ENCODE measurements around the gene VDAC2.

DNA sequence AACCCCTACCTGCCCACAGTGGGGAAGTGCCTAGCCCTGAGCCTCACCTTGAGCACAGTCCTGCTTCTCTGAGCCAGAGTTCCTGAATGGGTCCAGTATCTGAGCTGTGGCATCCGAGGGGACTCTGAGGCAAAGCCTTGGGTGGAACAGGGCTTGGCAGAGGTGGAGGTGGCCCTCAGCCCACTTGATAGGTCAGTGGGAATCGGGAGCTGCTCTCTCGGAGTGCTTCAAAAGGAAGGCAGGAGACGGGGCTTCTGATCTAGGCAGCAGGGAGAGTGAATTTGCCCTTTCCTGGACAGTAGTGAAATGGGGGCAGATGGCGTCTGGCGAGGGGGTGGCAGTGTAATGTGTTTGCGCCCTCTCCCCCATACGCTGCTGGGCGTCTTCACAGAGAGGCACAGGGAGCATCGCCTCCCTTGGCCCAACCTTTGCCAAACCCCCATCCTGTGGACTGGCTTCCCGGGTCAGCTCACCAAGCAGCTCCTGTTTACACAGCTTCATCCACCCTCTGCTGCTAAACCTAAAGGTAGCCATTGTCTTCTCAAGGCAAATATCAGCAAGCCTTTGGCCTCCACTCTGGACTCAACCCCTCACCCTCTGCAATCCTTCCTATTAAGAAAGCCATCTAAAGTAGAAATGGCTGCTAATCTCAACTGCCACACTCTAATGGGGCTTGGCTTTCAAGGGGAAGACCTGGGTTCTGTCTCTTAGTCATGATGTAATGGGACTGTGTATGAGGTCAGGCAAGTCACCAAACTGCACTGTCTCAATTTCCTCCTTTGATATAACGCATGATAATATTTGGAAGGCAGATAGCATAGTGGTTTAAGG lies 21.1 kb upstream of the VDAC2 start:
- TF ChIP-seq EZH2 (IDR thresholded peaks at IDR 0.05; ENCODE audit: borderline replicate concordance, low read depth, low read length, poor library complexity, severe bottlenecking), result no peak
- TF ChIP-seq, protein P1, sequence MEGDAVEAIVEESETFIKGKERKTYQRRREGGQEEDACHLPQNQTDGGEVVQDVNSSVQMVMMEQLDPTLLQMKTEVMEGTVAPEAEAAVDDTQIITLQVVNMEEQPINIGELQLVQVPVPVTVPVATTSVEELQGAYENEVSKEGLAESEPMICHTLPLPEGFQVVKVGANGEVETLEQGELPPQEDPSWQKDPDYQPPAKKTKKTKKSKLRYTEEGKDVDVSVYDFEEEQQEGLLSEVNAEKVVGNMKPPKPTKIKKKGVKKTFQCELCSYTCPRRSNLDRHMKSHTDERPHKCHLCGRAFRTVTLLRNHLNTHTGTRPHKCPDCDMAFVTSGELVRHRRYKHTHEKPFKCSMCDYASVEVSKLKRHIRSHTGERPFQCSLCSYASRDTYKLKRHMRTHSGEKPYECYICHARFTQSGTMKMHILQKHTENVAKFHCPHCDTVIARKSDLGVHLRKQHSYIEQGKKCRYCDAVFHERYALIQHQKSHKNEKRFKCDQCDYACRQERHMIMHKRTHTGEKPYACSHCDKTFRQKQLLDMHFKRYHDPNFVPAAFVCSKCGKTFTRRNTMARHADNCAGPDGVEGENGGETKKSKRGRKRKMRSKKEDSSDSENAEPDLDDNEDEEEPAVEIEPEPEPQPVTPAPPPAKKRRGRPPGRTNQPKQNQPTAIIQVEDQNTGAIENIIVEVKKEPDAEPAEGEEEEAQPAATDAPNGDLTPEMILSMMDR (conservative IDR thresholded peaks at IDR 0.05; ENCODE audit: low read depth, low read length), result no peak
